ENCODE results near the gene ETV3L. TPM values are rescaled to one million over a fixed set of nuclear protein-coding genes. Genes with fewer than 3 reads are reported as not detected.
A peak's percentile ranks its signal among the peaks of the same experiment; 100 is the strongest.

The ETV3L gene
- total and polyA plus RNA-seq, 2 of the 8 experiments (the other 6 are each of a cell fraction or from before 2014, with no cell fraction given) = 0.17 to 0.26 TPM

- H3K9ac ChIP-seq (replicated peaks in 1 of 4; ENCODE audit: extremely low read depth in 1 of 4, low read depth in 3 of 4, low read length in 3 of 4) = no peak overlapping the region
- no peak overlapping the region for H2AFZ ChIP-seq (ENCODE audit: low read length)
- CTCF ChIA-PET (ENCODE audit: partially characterized antibody) = interaction anchor here (0.6 to 1.6 kb wide), 4 partner anchors 12 to 434 kb away, joined by 3 to 7 read pairs (median 3); no protein-coding TSS in a partner anchor
- H3K4me2 ChIP-seq (ENCODE audit: insufficient read depth in 1 of 2, low read depth in 2 of 2, low read length in 2 of 2) = peak overlapping the region in 1 of 2 experiments; percentile 9; a peak in 1 of 4 replicates
- no peak overlapping the region for H3K14ac ChIP-seq (ENCODE audit: insufficient read length)
- WGBS, 2 experiments (ENCODE audit: extremely low coverage in 1 of 2, insufficient coverage in 1 of 2, insufficient read length in 1 of 2, insufficient replicate concordance in 2 of 2, low coverage in 1 of 2, low lambda C conversion rate in 2 of 2, missing lambda C conversion rate in 1 of 2) = 80 to 100% methylated on average over 1 to 2 of the region's 2 CpGs
- H2BK5ac ChIP-seq (ENCODE audit: low read depth, low read length) = no peak overlapping the region
- H4K5ac ChIP-seq (ENCODE audit: insufficient read length, low read depth, low read length) = no peak overlapping the region
- H3K27ac ChIP-seq (ENCODE audit: low read depth, low read length) = no peak overlapping the region
- no peak overlapping the region for H4K91ac ChIP-seq (replicated peaks; ENCODE audit: insufficient read length, low read length)
- H3K36me3 ChIP-seq (ENCODE audit: control insufficient read depth in 2 of 4, insufficient read depth in 4 of 4, low read length in 3 of 4) = no peaks in the 10 kb centered on the region
- no peak overlapping the region for H3K18ac ChIP-seq (ENCODE audit: extremely low read depth, low read length)
- H3K79me2 ChIP-seq (ENCODE audit: control insufficient read depth in 1 of 2, insufficient read depth in 2 of 2, low read length in 2 of 2) = no peaks in the 10 kb centered on the region
- no peak overlapping the region for H2BK15ac ChIP-seq (ENCODE audit: low read length)
- no peak overlapping the region for H3K4me3 ChIP-seq (ENCODE audit: extremely low read depth in 1 of 4, insufficient read depth in 2 of 4, low read depth in 3 of 4, low read length in 4 of 4)
- H2BK20ac ChIP-seq (ENCODE audit: low read length) = no peak overlapping the region
- no peaks in the 10 kb centered on the region for H4K20me1 ChIP-seq (replicated peaks in 1 of 2; ENCODE audit: control insufficient read depth in 1 of 2, insufficient read depth in 2 of 2, low read length in 2 of 2)
- H3K4me1 ChIP-seq (replicated peaks in 1 of 4; ENCODE audit: control insufficient read depth in 3 of 4, insufficient read depth in 4 of 4, low read length in 3 of 4) = no peaks in the 10 kb centered on the region
- no peaks in the 10 kb centered on the region; a peak in 1 of 4 replicates for H3K9me3 ChIP-seq (ENCODE audit: insufficient read depth in 2 of 2, low read depth in 1 of 2, low read length in 1 of 2)
- H3K23ac ChIP-seq (ENCODE audit: insufficient read length) = no peak overlapping the region
- no peak overlapping the region for H2BK120ac ChIP-seq (replicated peaks; ENCODE audit: low read depth, low read length)
- peaks cover 3% of the 10 kb centered on the region; the same call in 1 of the 2 replicates for H3K23me2 ChIP-seq (ENCODE audit: low read depth, low read length)
- peak; percentile 19 for FAIRE-seq
- H3K56ac ChIP-seq (replicated peaks; ENCODE audit: insufficient read length, low read depth, low read length) = no peak overlapping the region
- H3K27me3 ChIP-seq (replicated peaks in 1 of 4; ENCODE audit: control insufficient read depth in 3 of 4, extremely low read depth in 1 of 4, insufficient read depth in 3 of 4, low read length in 3 of 4) = peaks cover 0 to 3% (median 1%) of the 10 kb centered on the region in 4 experiments; a peak in 2 of 7 replicates
- H3K4ac ChIP-seq (replicated peaks; ENCODE audit: insufficient read length, low read depth, low read length) = no peak overlapping the region
- TF ChIP-seq TCF12 (IDR thresholded peaks at IDR 0.05; ENCODE audit: low read depth, low read length) = 0 out of 2 replicates have a peak, but pooled peaks have one; percentile 28
- no peak for TF ChIP-seq RFX5 (IDR thresholded peaks at IDR 0.05; ENCODE audit: borderline replicate concordance, low read depth, low read length)
- TF ChIP-seq JUN (IDR thresholded peaks at IDR 0.05; ENCODE audit: low read depth, low read length) = no peak
- no peak for TF ChIP-seq RNF2 (IDR thresholded peaks at IDR 0.05; ENCODE audit: borderline replicate concordance, low read depth, low read length, missing control alignments, poor library complexity, severe bottlenecking)
- no peak for TF ChIP-seq ZNF274 (IDR thresholded peaks at IDR 0.05; ENCODE audit: borderline replicate concordance, extremely low read depth, low read length)
- no peak for TF ChIP-seq JUND (IDR thresholded peaks at IDR 0.05; ENCODE audit: low read length)
- no peak for TF ChIP-seq POLR2A (IDR thresholded peaks at IDR 0.05; ENCODE audit: control extremely low read depth in 1 of 2, low read depth in 2 of 2, low read length in 2 of 2)
- TF ChIP-seq KDM1A (IDR thresholded peaks at IDR 0.05; ENCODE audit: borderline replicate concordance, low read length) = no peak
- H2BK12ac ChIP-seq (ENCODE audit: low read depth, low read length) = no peak overlapping the region
- POLR2A ChIA-PET (ENCODE audit: partially characterized antibody) = no interaction called here
- no peak for DNase-seq (ENCODE audit: low read depth in 1 of 2, low spot score in 2 of 2)
- H2AK5ac ChIP-seq (ENCODE audit: low read depth, low read length) = no peak overlapping the region
- no peak overlapping the region for H4K8ac ChIP-seq (ENCODE audit: extremely low read depth, insufficient read depth, low read length)
- no peaks in the 10 kb centered on the region for H3K79me1 ChIP-seq (ENCODE audit: low read depth, low read length)
These were observed 30.0 kb downstream of the ETV3L start for GRCh38 chr1:157069601-157070000.
